Astrocyte (in vitro differentiated cells and primary cell): Measurements from ENCODE around the gene COL6A1.

Source experiments
- CTCF ChIP-seq: IDR thresholded peaks from 2 replicates; pipeline ENCODE4 v1.5.1; 2011; ENCODE audit warnings: low read depth, mild to moderate bottlenecking, inconsistent platforms, low read length, moderate library complexity; ENCODE audit not compliant: insufficient read depth
- EZH2 ChIP-seq: IDR thresholded peaks from 2 replicates; pipeline ENCODE4 v1.6.1; 2012; ENCODE audit warnings: mild to moderate bottlenecking, low read length, inconsistent platforms; ENCODE audit not compliant: insufficient read depth

- TF ChIP-seq CTCF (no peak), EZH2 (no peak)
Measured at GRCh38 chr21:46036696-46037330, 55.2 kb downstream of the COL6A1 start.
